Measurements from ENCODE around the gene CECR2. TPM values are rescaled to one million over a fixed set of nuclear protein-coding genes. Genes with fewer than 3 reads are reported as not detected.

The CECR2 gene
- total RNA-seq, 4 donors from 2014 or later = 1.8 to 2.7 (median 2.2) TPM

DNA sequence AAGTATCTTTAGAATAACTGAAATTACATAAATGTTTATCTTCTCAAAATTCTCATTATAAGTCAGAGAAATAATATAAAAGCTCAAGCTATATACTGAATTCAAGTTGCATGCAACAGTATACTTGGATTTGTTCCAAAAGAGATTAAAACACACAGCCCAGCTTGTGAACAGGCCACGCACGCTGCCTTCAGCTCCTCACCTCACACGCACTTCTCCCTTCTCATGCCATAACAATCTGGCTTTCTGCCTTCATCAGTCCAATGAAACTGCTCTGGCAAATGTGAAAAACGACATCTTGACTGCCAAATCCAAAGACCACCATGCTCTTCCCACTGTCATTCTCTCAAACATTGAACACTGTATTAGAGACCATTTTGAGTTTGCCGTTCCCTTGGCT lies 237.2 kb downstream of the CECR2 start:
- no peak for TF ChIP-seq POLR2A (IDR thresholded peaks at IDR 0.05)
- TF ChIP-seq, protein P1, sequence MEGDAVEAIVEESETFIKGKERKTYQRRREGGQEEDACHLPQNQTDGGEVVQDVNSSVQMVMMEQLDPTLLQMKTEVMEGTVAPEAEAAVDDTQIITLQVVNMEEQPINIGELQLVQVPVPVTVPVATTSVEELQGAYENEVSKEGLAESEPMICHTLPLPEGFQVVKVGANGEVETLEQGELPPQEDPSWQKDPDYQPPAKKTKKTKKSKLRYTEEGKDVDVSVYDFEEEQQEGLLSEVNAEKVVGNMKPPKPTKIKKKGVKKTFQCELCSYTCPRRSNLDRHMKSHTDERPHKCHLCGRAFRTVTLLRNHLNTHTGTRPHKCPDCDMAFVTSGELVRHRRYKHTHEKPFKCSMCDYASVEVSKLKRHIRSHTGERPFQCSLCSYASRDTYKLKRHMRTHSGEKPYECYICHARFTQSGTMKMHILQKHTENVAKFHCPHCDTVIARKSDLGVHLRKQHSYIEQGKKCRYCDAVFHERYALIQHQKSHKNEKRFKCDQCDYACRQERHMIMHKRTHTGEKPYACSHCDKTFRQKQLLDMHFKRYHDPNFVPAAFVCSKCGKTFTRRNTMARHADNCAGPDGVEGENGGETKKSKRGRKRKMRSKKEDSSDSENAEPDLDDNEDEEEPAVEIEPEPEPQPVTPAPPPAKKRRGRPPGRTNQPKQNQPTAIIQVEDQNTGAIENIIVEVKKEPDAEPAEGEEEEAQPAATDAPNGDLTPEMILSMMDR (IDR thresholded peaks at IDR 0.05) = no peak
- WGBS, 2 donors = 50 to 57% methylated on average over 5 of the region's 5 CpGs
- H3K4me3 ChIP-seq (ENCODE audit: low read depth, poor library complexity, severe bottlenecking) = no peak overlapping the region
- intact Hi-C loops (cut with DNase I; ENCODE audit: low total_unique reads) = no loop called here
- no peak for DNase-seq (ENCODE audit: low spot score in 2 of 2)

Other genes starting within 250 kb of the CECR2 start
- 1 to 10 TPM in 2 of 4 donors, under 1 TPM in 2; 0.53 to 2.6 (median 1.0) TPM for gene TMEM121B, start 248.1 kb upstream of the CECR2 start, total RNA-seq
- 10 to 100 TPM; 36.8 to 50.4 (median 39.7) TPM for gene HDHD5, start 210.2 kb upstream of the CECR2 start, total RNA-seq
- gene ADA2, start 150.0 kb upstream of the CECR2 start, total RNA-seq = 1 to 10 TPM; 2.1 to 7.7 (median 4.6) TPM
- gene SLC25A18, start 194.0 kb downstream of the CECR2 start, total RNA-seq = 1 to 10 TPM in 3 of 4 donors, under 1 TPM in 1; 0.83 to 2.3 (median 1.3) TPM